ENCODE measurements around the gene TRPV4.

DNA sequence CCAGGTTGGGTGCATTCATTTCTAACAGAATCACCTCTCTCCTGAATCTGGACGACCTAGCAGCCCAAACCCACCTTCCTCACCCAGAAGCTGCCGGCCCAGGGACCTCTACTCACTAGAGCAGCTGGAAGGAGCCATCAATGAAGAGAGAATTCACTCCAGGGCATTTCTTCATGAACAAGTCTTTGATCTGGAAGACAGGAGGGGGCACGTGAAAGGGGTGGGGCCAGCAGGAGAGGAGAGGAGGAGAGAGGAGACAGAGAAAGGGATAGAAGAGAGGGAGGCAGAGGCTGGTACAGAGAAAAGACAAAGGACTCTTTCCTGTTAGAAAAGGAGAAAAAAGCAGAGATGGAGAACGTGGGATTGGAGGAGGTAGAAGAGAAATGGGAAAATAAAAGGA, 39.8 kb downstream of the TRPV4 start:
- TF ChIP-seq GATA2 (IDR thresholded peaks at IDR 0.05; ENCODE audit: low read depth, low read length) (no peak), GATA3 (IDR thresholded peaks at IDR 0.05; ENCODE audit: low read depth, low read length) (no peak)

Data from SH-SY5Y (cell line).